K562 (cell line): ENCODE data around the gene NTF4. TPM values are rescaled to one million over a fixed set of nuclear protein-coding genes. Genes with fewer than 3 reads are reported as not detected.

Experiments
- DIDO1 ChIP-seq: fragments of 450-650 bp; IDR thresholded peaks from 2 replicates; pipeline ENCODE4 v1.6.1; 2016; ENCODE audit warnings: low read depth, missing biosample characterization, missing genetic modification characterization
- FOXA3 ChIP-seq, 2 experiments: fragments of 450-650 bp in 1 of 2; sonication (generic) in 1 of 2; formaldehyde crosslinking; IDR thresholded peaks in 1 of 2; conservative IDR thresholded peaks in 1 of 2; 2 replicates each; pipeline versions ENCODE4 v1.4.0 to v1.8.0; 2020 to 2022; ENCODE audit warnings: mild to moderate bottlenecking in 2 of 2, missing genetic modification reagents in 1 of 2
- FOXJ3 ChIP-seq: sonication (generic); formaldehyde crosslinking; IDR thresholded peaks from 2 replicates; pipeline ENCODE4 v1.4.0; 2020; ENCODE audit warnings: mild to moderate bottlenecking, missing genetic modification reagents
- GATA2 ChIP-seq: sonication (generic); formaldehyde crosslinking; IDR thresholded peaks from 2 replicates; pipeline ENCODE4 v1.4.0; 2020; ENCODE audit warnings: mild to moderate bottlenecking, missing genetic modification reagents
- GATAD2B ChIP-seq: fragments of 450-650 bp; IDR thresholded peaks from 2 replicates; pipeline ENCODE4 v1.6.1; 2017; ENCODE audit warnings: mild to moderate bottlenecking, borderline replicate concordance
- MCM7 ChIP-seq, 2 experiments: fragments of 450-650 bp; IDR thresholded peaks; 2 replicates each; pipeline ENCODE4 v1.6.1; 2016 to 2018
- MEIS2 ChIP-seq: fragments of 450-650 bp; IDR thresholded peaks from 2 replicates; pipeline ENCODE4 v1.6.1; 2014; ENCODE audit warnings: mild to moderate bottlenecking; ENCODE audit not compliant: partially characterized antibody
- PKNOX1 ChIP-seq: fragments of 450-650 bp; IDR thresholded peaks from 2 replicates; pipeline ENCODE4 v1.6.1; 2016
- POLR2A ChIP-seq: fragments of 450-650 bp; conservative IDR thresholded peaks from 2 replicates; pipeline ENCODE4 v1.6.1; 2016
- RBM34 ChIP-seq: fragments of 200-400 bp; formaldehyde crosslinking; IDR thresholded peaks from 2 replicates; pipeline ENCODE4 v1.6.1; 2018; ENCODE audit warnings: low read length, borderline replicate concordance; ENCODE audit not compliant: insufficient read depth
- SMAD4 ChIP-seq: fragments of 250-450 bp; sonication (Bioruptor Pico); conservative IDR thresholded peaks from 2 replicates; pipeline ENCODE4 v1.8.0; 2021; ENCODE audit warnings: inconsistent platforms, mild to moderate bottlenecking, moderate library complexity
- XRCC3 ChIP-seq: fragments of 450-650 bp; IDR thresholded peaks from 2 replicates; pipeline ENCODE4 v1.6.1; 2017; ENCODE audit warnings: mild to moderate bottlenecking, moderate library complexity
- ZNF431 ChIP-seq: sonication (generic); formaldehyde crosslinking; IDR thresholded peaks from 2 replicates; pipeline ENCODE4 v1.8.0; 2022; ENCODE audit warnings: mild to moderate bottlenecking, missing genetic modification reagents
- ZNF589 ChIP-seq: fragments of 200-800 bp; sonication (Bioruptor generic); IDR thresholded peaks from 2 replicates; pipeline ENCODE4 v1.6.1; 2016; ENCODE audit warnings: low read depth, missing genetic modification characterization, missing compliant biosample characterization
- ZNF655 ChIP-seq: fragments of 250-450 bp; sonication (Bioruptor Pico); IDR thresholded peaks from 2 replicates; pipeline ENCODE4 v1.5.0; 2021
- ZNF778 ChIP-seq: fragments of 450-650 bp; formaldehyde crosslinking; IDR thresholded peaks from 2 replicates; pipeline ENCODE4 v1.4.0; 2020; ENCODE audit warnings: mild to moderate bottlenecking, moderate library complexity
- polyA plus RNA-seq, 8 experiments: library from polyadenylated mRNA; depleted of rRNA in 4 of 8; stranded (reverse) in 5 of 8; unstranded in 3 of 8; fragments of >200 nt; fragmentation: Nextera tagmentation in 2 of 8; fragmentation: Illumina TruSeq in 1 of 8; extraction: Ambion mirVana in 2 of 8; extraction: Trizol in 1 of 8; gene quantifications; 2 replicates each; pipeline versions ENCODE4 v1.2.1 to v1.2.3, GENCODE V29; 2011 to 2014; ENCODE audit warnings: inconsistent platforms in 1 of 8, missing spikeins in 1 of 8
- total RNA-seq, 7 experiments: library from RNA; depleted of rRNA in 6 of 7; stranded (reverse); fragments of >200 nt in 6 of 7; fragmentation: Illumina TruSeq in 2 of 7; extraction: Trizol in 2 of 7; gene quantifications; 2 replicates each; pipeline versions ENCODE4 v1.2.1 to v1.2.3, GENCODE V29; 2011 to 2021; ENCODE audit warnings: low replicate concordance in 1 of 7
- TF ChIP-seq, protein P1 (sequence below): sonication (generic); formaldehyde crosslinking; IDR thresholded peaks from 2 replicates; pipeline ENCODE4 v1.8.0; 2023; ENCODE audit warnings: mild to moderate bottlenecking, missing genetic modification reagents
- TF ChIP-seq, protein P2 (sequence below): IDR thresholded peaks from 2 replicates; pipeline ENCODE4 v1.6.1; 2011; ENCODE audit not compliant: insufficient read length; ENCODE audit errors: extremely low read depth
- TF ChIP-seq, protein P3 (sequence below): fragments of 250-450 bp; sonication (Bioruptor Pico); IDR thresholded peaks from 2 replicates; pipeline ENCODE4 v1.5.0; 2021; ENCODE audit warnings: mild to moderate bottlenecking, borderline replicate concordance
- TF ChIP-seq, protein P4 (sequence below): sonication (generic); formaldehyde crosslinking; IDR thresholded peaks from 2 replicates; pipeline ENCODE4 v1.8.0; 2022; ENCODE audit warnings: missing genetic modification reagents, mild to moderate bottlenecking, moderate library complexity, borderline replicate concordance

NTF4 gene
- total and polyA plus RNA-seq, 9 of the 15 experiments (the other 6 are each of a cell fraction or from before 2014, with no cell fraction given): not detected

- 0 out of 4 replicates have a peak, but pooled peaks of 1 of the 2 experiments have one; percentile 1 for TF ChIP-seq FOXA3 (CRISPR knock-in tag; conservative IDR thresholded peaks at IDR 0.05 in 1 of 2, IDR thresholded peaks at IDR 0.05 in 1 of 2)
- peak; percentile 61 for TF ChIP-seq SMAD4
- TF ChIP-seq, protein P1, sequence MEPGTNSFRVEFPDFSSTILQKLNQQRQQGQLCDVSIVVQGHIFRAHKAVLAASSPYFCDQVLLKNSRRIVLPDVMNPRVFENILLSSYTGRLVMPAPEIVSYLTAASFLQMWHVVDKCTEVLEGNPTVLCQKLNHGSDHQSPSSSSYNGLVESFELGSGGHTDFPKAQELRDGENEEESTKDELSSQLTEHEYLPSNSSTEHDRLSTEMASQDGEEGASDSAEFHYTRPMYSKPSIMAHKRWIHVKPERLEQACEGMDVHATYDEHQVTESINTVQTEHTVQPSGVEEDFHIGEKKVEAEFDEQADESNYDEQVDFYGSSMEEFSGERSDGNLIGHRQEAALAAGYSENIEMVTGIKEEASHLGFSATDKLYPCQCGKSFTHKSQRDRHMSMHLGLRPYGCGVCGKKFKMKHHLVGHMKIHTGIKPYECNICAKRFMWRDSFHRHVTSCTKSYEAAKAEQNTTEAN: 0 out of 2 replicates have a peak, but pooled peaks have one; percentile 67
- TF ChIP-seq GATAD2B: no peak; the same call in 1 of the 2 replicates
- TF ChIP-seq, protein P2, sequence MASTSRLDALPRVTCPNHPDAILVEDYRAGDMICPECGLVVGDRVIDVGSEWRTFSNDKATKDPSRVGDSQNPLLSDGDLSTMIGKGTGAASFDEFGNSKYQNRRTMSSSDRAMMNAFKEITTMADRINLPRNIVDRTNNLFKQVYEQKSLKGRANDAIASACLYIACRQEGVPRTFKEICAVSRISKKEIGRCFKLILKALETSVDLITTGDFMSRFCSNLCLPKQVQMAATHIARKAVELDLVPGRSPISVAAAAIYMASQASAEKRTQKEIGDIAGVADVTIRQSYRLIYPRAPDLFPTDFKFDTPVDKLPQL: no peak
- TF ChIP-seq MEIS2: peak; percentile 95
- TF ChIP-seq ZNF778: no peak
- peak; percentile 62; the same call in 1 of the 2 replicates for TF ChIP-seq DIDO1 (tag)
- TF ChIP-seq PKNOX1: no peak
- TF ChIP-seq MCM7 (IDR thresholded peaks at IDR 0.05): no peak
- TF ChIP-seq GATA2 (CRISPR knock-in tag): no peak
- TF ChIP-seq RBM34: no peak; the same call in 1 of the 2 replicates
- no peak for TF ChIP-seq XRCC3
- TF ChIP-seq FOXJ3: no peak
- TF ChIP-seq, protein P3, sequence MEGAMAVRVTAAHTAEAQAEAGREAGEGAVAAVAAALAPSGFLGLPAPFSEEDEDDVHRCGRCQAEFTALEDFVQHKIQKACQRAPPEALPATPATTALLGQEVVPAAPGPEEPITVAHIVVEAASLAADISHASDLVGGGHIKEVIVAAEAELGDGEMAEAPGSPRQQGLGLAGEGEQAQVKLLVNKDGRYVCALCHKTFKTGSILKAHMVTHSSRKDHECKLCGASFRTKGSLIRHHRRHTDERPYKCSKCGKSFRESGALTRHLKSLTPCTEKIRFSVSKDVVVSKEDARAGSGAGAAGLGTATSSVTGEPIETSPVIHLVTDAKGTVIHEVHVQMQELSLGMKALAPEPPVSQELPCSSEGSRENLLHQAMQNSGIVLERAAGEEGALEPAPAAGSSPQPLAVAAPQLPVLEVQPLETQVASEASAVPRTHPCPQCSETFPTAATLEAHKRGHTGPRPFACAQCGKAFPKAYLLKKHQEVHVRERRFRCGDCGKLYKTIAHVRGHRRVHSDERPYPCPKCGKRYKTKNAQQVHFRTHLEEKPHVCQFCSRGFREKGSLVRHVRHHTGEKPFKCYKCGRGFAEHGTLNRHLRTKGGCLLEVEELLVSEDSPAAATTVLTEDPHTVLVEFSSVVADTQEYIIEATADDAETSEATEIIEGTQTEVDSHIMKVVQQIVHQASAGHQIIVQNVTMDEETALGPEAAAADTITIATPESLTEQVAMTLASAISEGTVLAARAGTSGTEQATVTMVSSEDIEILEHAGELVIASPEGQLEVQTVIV: no peak
- TF ChIP-seq ZNF589: no peak
- TF ChIP-seq POLR2A: peak; percentile 99
- TF ChIP-seq, protein P4, sequence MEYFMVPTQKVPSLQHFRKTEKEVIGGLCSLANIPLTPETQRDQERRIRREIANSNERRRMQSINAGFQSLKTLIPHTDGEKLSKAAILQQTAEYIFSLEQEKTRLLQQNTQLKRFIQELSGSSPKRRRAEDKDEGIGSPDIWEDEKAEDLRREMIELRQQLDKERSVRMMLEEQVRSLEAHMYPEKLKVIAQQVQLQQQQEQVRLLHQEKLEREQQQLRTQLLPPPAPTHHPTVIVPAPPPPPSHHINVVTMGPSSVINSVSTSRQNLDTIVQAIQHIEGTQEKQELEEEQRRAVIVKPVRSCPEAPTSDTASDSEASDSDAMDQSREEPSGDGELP (CRISPR knock-in tag): peak; percentile 81
- no peak for TF ChIP-seq ZNF655 (CRISPR knock-in tag)
- TF ChIP-seq ZNF431: no peak
Measured at GRCh38 chr19:49085020-49085867, 20.6 kb upstream of the NTF4 start, which contains the start of gene SNRNP70 (continued).
